HG02885 (cell line): ENCODE results near the gene UBR1.
"Not testable (repeated sequence)": the region's sequence is repeated elsewhere in the genome, so short reads cannot be mapped to it uniquely, and the experiment has no call there.

Experiments
- ATAC-seq: cut with Tn5 transposase; IDR thresholded peaks from one replicate; pipeline ENCODE4 v1.9.1; 2021; ENCODE audit warnings: mild to moderate bottlenecking; ENCODE audit not compliant: unreplicated experiment, poor library complexity

The UBR1 gene

GRCh38 chr15:42986693-42987342, 119.0 kb downstream of the UBR1 start:
- ATAC-seq, result no peak

- no peak for ATAC-seq
Observed at GRCh38 chr15:42984493-42985034, 121.3 kb downstream of the UBR1 start.

DNA sequence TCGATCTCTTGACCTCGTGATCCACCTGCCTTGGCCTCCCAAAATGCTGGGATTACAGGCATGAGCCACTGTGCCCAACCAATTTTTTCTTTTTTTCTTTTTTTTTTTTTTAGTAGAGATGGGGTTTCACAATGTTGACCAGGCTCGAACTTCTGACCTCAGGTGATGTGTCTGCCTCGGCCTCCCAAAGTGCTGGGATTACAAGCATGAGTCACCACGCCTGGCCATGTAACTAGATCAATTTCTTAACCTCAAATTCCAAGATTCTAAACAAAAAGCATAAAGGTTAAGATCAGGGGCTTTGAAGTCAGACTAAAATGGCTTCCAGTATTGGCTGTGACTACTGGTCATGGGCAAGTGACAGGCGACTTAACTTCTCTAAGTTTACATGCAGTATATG, 126.7 kb downstream of the UBR1 start:
- ATAC-seq, result not testable (repeated sequence)

DNA sequence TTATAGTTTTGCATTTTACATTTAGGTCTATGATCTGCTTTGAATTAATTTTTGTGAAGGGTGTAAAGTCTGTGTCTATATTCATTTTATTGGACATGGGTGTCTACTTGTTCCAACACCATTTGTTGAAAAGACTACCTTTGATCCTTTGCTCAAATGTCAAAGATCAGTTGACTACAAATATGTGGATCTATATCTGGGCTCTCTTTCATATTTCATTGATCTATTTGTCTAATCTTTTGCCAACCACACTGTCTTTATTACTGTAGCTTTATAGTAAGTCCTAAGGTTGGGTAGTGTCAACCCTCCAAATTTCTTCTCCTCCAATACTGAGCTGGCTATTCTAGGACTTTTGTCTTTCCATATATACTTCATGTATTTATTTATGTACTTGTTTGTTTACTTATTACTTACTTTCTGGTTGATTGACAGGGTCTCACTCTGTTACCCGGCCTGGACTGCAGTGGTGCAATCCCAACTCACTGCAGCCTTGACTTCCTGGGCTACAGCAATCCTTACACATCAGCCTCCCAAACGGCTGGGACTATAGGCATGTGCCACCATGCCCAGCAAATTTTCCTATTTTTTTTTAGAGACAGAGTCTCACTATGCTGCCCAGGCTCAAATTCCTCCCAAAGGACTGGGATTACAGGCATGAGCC, 131.5 kb downstream of the UBR1 start:
- no peak for ATAC-seq

- ATAC-seq, result no peak
Observed at GRCh38 chr15:42973114-42973513, 132.7 kb downstream of the UBR1 start.

- no peak for ATAC-seq
Observed at GRCh38 chr15:42971830-42972229, 134.0 kb downstream of the UBR1 start.

GRCh38 chr15:42964476-42964875, 141.4 kb downstream of the UBR1 start:
- ATAC-seq, result no peak

- ATAC-seq, result no peak
Observed at GRCh38 chr15:42955518-42955917, 150.3 kb downstream of the UBR1 start.

GRCh38 chr15:42954291-42954690, 151.5 kb downstream of the UBR1 start:
- no peak for ATAC-seq

- not testable (repeated sequence) for ATAC-seq
Observed at GRCh38 chr15:42948898-42949297, 156.9 kb downstream of the UBR1 start.

DNA sequence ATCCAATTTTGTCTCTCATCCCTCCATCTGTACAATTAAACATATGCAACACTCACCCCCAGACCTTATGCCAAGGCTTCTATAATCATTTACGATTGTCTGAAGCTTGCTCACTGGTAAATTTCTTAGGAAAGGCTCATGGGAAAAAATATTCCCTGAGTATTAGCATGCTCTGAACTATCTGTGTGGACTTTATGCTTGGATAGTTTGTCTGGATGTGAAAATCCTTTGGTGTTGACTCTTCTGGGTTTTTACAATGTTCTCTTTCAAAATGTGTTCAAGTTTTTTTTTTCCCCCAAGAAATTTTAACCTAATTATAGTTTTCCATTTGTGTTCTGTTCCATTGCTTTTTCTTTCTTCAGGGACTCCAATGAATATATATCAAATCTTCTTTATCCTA, 165.3 kb downstream of the UBR1 start:
- ATAC-seq, result no peak

- ATAC-seq, result no peak
Observed at GRCh38 chr15:42939841-42940240, 166.0 kb downstream of the UBR1 start.

DNA sequence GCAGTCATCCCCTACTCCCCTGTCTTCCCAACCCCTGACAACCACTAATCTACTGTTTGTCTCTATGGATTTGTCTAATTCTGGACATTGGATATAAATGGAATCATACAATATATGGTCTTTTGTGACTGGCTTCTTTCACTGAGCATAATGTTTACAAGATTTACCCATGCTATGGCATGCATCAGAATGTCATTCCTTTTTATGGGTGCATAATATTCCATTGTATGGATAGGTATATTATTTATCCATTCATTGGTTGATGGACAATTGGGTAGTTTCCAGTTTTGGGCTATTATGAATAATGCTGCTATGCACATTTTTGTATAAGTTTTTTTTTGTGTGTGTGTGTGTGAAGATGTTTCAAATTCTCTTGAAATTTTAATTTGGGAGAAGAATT, 168.7 kb downstream of the UBR1 start:
- no peak for ATAC-seq

DNA sequence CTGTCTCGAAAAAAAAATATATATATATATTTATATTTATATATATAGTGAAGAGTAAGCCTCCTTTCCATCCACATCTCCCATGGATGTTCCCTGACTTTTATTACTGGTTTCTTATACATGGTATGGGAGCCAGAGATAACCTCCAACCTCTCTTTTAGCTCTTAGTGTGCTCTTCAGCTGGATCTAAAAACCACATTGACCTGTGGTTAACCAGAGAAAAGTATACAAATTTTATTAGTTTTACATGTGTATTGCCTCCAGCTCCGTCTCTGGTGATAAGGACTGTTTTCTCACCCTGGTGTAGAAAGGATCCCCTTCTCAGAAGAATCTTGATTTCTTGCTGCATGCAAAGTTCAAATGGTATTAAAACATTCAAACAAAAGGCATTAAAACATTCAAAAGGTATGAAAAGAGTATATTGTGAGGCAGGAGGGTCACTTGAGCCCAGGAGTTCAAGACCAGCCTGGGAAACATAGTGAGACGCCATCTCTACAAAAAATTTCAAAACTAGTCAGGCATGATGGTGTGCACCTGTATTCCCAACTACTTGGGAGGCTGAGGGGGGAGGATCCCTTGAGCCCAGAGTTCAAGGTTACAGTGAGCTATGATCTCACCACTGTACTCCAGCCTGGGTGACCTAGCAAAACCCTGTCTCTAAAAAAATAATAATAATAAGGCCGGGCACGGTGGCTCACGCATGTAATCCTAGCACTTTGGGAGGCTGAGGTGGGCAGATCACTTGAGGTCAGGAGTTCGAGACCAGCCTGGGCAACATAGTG, 171.8 kb downstream of the UBR1 start:
- no peak for ATAC-seq

DNA sequence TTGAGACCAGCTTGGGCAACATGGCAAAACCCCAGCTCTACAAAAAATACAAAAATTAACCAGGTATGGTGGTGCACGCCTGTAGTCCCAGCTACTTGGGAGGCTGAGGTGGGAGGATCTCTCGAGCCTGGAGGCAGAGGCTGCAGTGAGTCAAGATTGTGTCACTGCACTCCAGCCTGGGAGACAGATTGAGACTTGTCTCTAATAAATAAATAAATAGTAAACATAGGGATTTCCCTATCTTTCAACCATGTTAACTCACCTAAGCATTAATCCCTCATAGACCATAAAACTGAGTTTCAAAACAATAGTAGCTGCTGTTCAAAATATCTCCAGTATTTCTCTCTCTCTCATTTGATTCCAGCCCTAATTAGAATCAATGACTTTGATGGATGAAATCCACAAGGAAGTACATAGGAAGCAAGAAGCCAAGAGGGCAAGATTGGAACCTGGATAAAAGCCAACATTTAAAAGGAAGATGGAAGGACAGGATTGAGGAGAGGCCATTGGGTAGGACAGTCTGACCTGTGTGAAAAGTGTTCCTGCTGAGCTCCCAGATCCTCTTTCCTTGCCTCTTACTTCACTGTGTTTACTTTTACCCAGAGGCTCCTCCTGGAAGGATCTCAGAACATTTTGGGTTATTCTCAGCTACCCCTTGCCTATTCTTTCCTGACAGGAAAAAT, 172.9 kb downstream of the UBR1 start:
- ATAC-seq, result no peak

DNA sequence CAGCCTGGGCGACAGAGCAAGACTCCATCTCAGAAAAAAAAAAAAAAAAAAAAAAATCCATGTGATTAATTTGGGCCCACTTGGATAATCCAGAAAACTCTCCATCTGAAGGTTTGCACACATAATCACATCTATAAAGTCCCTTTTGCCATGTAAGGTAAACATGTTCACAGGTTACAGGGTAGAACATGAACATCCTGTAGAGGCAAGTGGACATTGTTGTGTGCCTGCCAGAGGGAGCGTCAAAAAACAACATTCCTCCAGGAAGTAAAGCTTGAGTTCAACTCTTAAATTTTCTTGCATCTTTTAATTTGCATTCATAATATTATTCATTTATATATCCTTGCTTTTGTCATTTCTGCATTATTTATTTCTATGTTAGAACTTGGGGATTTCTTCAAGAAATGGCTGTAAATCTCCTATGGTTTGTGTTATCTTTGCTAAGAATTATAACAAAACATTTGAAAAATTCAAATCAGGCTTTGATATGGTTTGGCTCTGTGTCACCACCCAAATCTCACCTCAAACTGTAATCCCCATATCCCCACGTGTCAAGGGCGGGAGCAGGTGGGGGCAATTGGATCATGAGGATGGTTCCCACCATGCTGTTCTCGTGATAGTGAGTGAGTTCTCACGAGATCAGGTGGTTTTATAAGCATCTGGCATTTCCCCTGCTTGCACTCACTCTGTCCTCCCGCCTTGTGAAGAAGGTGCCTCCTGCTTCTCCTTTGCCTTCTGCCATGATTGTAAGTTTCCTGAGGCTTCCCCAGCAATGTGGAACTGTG, 173.9 kb downstream of the UBR1 start:
- ATAC-seq, result no peak

GRCh38 chr15:42929306-42929848, 176.5 kb downstream of the UBR1 start:
- ATAC-seq, result no peak

- no peak for ATAC-seq
Observed at GRCh38 chr15:42921342-42921731, 184.5 kb downstream of the UBR1 start.

DNA sequence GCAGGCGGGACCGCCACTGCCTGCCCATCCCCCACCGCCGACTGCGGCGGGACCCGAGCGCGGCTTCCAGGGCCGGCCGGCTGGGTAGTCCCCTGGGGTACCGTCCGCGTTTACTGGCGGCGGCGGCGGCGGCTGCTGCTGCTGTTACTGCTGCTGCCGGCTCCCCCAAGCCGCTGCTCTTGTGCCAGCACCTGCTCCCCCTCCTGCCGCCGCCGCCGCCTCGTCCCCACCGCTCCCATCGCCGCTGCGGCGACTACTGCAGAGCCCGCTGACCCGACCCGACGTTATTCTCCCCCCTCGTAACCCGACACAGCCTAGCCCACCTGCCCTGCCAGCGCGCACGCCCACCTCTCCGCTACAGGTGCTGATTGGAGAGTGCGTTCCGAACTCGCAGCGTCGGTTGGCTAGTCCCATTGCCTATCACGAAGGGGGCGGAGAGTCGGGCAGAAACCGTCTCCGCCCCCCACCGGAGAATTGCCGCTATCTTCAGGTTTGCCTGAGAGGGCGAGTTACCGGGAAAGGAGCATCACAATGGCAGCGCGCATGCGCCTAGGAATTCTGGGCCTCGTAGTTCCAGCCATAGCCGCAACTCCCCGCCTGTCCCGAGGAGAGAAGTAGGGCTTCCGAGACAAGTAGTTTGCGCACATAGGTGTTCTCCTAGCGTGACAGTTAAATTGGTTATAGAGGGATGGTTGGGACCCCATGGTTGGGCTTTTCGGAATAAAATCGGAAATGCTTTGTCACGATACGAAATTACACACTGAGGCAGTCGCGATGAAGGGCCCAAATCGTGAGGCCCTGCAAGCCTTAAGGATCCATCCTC, 185.1 kb downstream of the UBR1 start, which contains the start of gene TTBK2:
TTBK2 (minus strand) TSS at position 260 of the 823 bp plus-strand sequence. CDS start 42,161 bp downstream, outside the sequence.
- ATAC-seq, result peak; percentile 92
